RWPE1 (cell line): Measurements from ENCODE around the gene PLAU.

ENCODE experiments used
- CTCF ChIA-PET: fragments of 350-600 bp; sonication (Branson Sonifier 250); formaldehyde crosslinking; extraction: SDS; loops from one replicate; lab custom pipeline; 2021; lab: Yijun Ruan, JAX
- POLR2A ChIA-PET: fragments of 400-600 bp; formaldehyde crosslinking; extraction: SDS; loops from one replicate; lab custom pipeline; 2020; ENCODE audit warnings: antibody characterized with exemption; ENCODE audit not compliant: low non-redundant PET; lab: Yijun Ruan, JAX
- DNase-seq: peaks from one replicate; pipeline ENCODE4 v3.0.0; 2012; ENCODE audit warnings: low spot score
- H3K27ac ChIP-seq: fragments of 450-650 bp; 2 replicates; pipeline ENCODE4 v1.5.1; 2017
- CTCF ChIP-seq: fragments of 450-650 bp; conservative IDR thresholded peaks from 2 replicates; pipeline ENCODE4 v1.5.1; 2017; ENCODE audit warnings: low read depth, mild to moderate bottlenecking

The PLAU gene

GRCh38 chr10:73907841-73908517 lies 3.0 kb upstream of the PLAU start:
- no peak for TF ChIP-seq CTCF
- peak overlapping the region; percentile 97 for H3K27ac ChIP-seq
- no peak for DNase-seq
- ChIA-PET POLR2A (no interaction called here), CTCF (interaction anchor here (1.0 kb wide), 1 partner anchor 19 kb away, joined by 4 read pairs; no protein-coding TSS in a partner anchor)

GRCh38 chr10:73908853-73909539 lies 1.9 kb upstream of the PLAU start:
- DNase-seq = peak; percentile 85
- peak overlapping the region; percentile 97 for H3K27ac ChIP-seq
- POLR2A ChIA-PET = interaction anchor here (1.0 kb wide), 1 partner anchor 21 kb away, joined by 3 read pairs; no protein-coding TSS in a partner anchor
- no peak for TF ChIP-seq CTCF
- CTCF ChIA-PET = interaction anchor here (5.5 kb wide), 1 partner anchor 21 kb away, joined by 29 read pairs; no protein-coding TSS in a partner anchor

GRCh38 chr10:73909540-73910115 lies 1.3 kb upstream of the PLAU start:
- POLR2A ChIA-PET = interaction anchor here (0.6 to 6.0 kb wide), 3 partner anchors 19 to 22 kb away, joined by 3 to 28 read pairs (median 5); no protein-coding TSS in a partner anchor
- CTCF ChIA-PET = interaction anchor here (1.3 to 5.5 kb wide), 2 partner anchors 22 to 31 kb away, joined by 7 to 29 read pairs; no protein-coding TSS in a partner anchor
- peak overlapping the region; percentile 97 for H3K27ac ChIP-seq

GRCh38 chr10:73910401-73910763 lies 550 bp upstream of the PLAU start:
- ChIA-PET POLR2A (interaction anchor here (0.6 to 6.0 kb wide), 2 partner anchors 20 to 22 kb away, joined by 5 to 28 read pairs; no protein-coding TSS in a partner anchor), CTCF (interaction anchor here (0.6 to 5.5 kb wide), 6 partner anchors 9 to 83 kb away, joined by 3 to 29 read pairs (median 3); no protein-coding TSS in a partner anchor)
- H3K27ac ChIP-seq = peak overlapping the region; percentile 89
- no peak for DNase-seq
- TF ChIP-seq CTCF = no peak

More at GRCh38 chr10:73909540-73910115, 1.3 kb upstream of the PLAU start:
- no peak for TF ChIP-seq CTCF
- DNase-seq = no peak

GRCh38 chr10:73911553-73912004 lies 647 bp downstream of the PLAU start:
- CTCF ChIA-PET = interaction anchor here (0.6 to 5.5 kb wide), 5 partner anchors 9 to 189 kb away, joined by 3 to 29 read pairs (median 3); no protein-coding TSS in a partner anchor
- POLR2A ChIA-PET = interaction anchor here (6.0 kb wide), 1 partner anchor 23 kb away, joined by 28 read pairs; no protein-coding TSS in a partner anchor
- DNase-seq = no peak

More at GRCh38 chr10:73911553-73912004, 647 bp downstream of the PLAU start:
- TF ChIP-seq CTCF = no peak
- H3K27ac ChIP-seq = peak overlapping the region; percentile 89
